Psoas muscle (tissue), 8 donors: Measurements from ENCODE around the gene CERS4. TPM values are rescaled to one million over a fixed set of nuclear protein-coding genes. Genes with fewer than 3 reads are reported as not detected.
"Not testable (repeated sequence)": the region's sequence is repeated elsewhere in the genome, so short reads cannot be mapped to it uniquely, and the experiment has no call there.

Experiments
- ATAC-seq, 4 donors: fragments of 200-7000 bp; cut with Tn5 transposase; one replicate each; pipeline ENCODE4 v1.9.1; 2020; ENCODE audit warnings: moderate library complexity in 3 of 4, mild to moderate bottlenecking in 2 of 4
- DNase-seq, 2 donors: peaks; one replicate each; pipeline ENCODE4 v3.0.0-alpha.2; 2020
- H3K27ac ChIP-seq: fragments of 200-600 bp; one replicate; pipeline ENCODE4 v1.8.0; 2022
- H3K27me3 ChIP-seq, 3 donors: fragments of 200-600 bp in 1 of 3; one replicate each; pipeline versions ENCODE4 v1.6.1 to v1.8.0; 2013 to 2022; ENCODE audit warnings: low read length in 2 of 3, mild to moderate bottlenecking in 2 of 3, moderate library complexity in 1 of 3; ENCODE audit not compliant: insufficient read depth in 3 of 3
- H3K36me3 ChIP-seq, 2 donors: fragments of 200-600 bp in 1 of 2; one replicate each; pipeline versions ENCODE4 v1.6.1 to v1.8.0; 2013 to 2022; ENCODE audit warnings: low read depth in 1 of 2, mild to moderate bottlenecking in 1 of 2, moderate library complexity in 1 of 2; ENCODE audit not compliant: insufficient read depth in 1 of 2
- H3K4me1 ChIP-seq: fragments of 200-600 bp; one replicate; pipeline ENCODE4 v1.8.0; 2022
- H3K4me3 ChIP-seq: fragments of 200-600 bp; one replicate; pipeline ENCODE4 v1.8.0; 2022; ENCODE audit warnings: mild to moderate bottlenecking
- H3K9me3 ChIP-seq: fragments of 200-600 bp; one replicate; pipeline ENCODE4 v1.8.0; 2022
- WGBS, 3 donors: extraction: QIAGEN DNeasy Blood & Tissue Kit; methylation state at CpG; one replicate each; pipeline versions ENCODE4 v1.1.6 to v1.1.7; 2013; 5-methylcytosine and 5-hydroxymethylcytosine counted together
- intact Hi-C, 2 donors: fragments of 100-400 bp; cut with DNase I; formaldehyde crosslinking; loops; one replicate each; pipeline versions ENCODE4 v1.11.0 to v1.14.2; 2022
- polyA plus RNA-seq, 3 donors: library from polyadenylated mRNA; stranded (reverse); fragments of 200-250 nt; gene quantifications; one replicate each; pipeline ENCODE4 v1.2.3, GENCODE V29; 2013
- total RNA-seq, 4 donors: library from RNA; stranded (reverse); fragmentation: NEBNext Ultra II Directional in 2 of 4; extraction: Animal tissue kit (Norgen Biotek cat#: 25700) in 2 of 4; gene quantifications; one replicate each; pipeline versions ENCODE4 v1.2.1 to v1.2.4, GENCODE V29; 2021 to 2023
- TF ChIP-seq, protein P1 (sequence below): fragments of 200-600 bp; IDR thresholded peaks from one replicate; pipeline ENCODE4 v1.8.0; 2022; ENCODE audit warnings: antibody characterized with exemption
- donor health status: healthy with polysubstance abuse.
- donor health status: DM: no; HTN: no; CAD: no; lungs with moderate emphysema.
- donor health status: Bipolar disorder and iron deficiency.
- donor health status: healthy.
- donor health status: DM: yes; HTN: yes; CAD: no.
- donor health status: DM: no; HTN: no; CAD: no.
- donor health status: DM: no; HTN: no; CAD: no.
- donor health status: DM: yes; HTN: yes; CAD: no.

Gene CERS4
- total and polyA plus RNA-seq, 7 donors, result 1.1 to 4.8 (median 2.8) TPM

GRCh38 chr19:8192221-8192820, 16.8 kb upstream of the CERS4 start:
- no peaks in the 10 kb centered on the region for H3K9me3 ChIP-seq
- TF ChIP-seq, protein P1, sequence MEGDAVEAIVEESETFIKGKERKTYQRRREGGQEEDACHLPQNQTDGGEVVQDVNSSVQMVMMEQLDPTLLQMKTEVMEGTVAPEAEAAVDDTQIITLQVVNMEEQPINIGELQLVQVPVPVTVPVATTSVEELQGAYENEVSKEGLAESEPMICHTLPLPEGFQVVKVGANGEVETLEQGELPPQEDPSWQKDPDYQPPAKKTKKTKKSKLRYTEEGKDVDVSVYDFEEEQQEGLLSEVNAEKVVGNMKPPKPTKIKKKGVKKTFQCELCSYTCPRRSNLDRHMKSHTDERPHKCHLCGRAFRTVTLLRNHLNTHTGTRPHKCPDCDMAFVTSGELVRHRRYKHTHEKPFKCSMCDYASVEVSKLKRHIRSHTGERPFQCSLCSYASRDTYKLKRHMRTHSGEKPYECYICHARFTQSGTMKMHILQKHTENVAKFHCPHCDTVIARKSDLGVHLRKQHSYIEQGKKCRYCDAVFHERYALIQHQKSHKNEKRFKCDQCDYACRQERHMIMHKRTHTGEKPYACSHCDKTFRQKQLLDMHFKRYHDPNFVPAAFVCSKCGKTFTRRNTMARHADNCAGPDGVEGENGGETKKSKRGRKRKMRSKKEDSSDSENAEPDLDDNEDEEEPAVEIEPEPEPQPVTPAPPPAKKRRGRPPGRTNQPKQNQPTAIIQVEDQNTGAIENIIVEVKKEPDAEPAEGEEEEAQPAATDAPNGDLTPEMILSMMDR, result no peak
- H3K27me3 ChIP-seq, result no peaks in the 10 kb centered on the region
- H3K36me3 ChIP-seq, result no peaks in the 10 kb centered on the region
- no peaks in the 10 kb centered on the region for H3K4me1 ChIP-seq
- DNase-seq, result no peak
- no peak for ATAC-seq
- intact Hi-C loops, result no loop called here
- H3K4me3 ChIP-seq, result no peak overlapping the region
- H3K27ac ChIP-seq, result no peak overlapping the region
- 65 to 74% (median 69%) methylated on average over 7 of the region's 7 CpGs for WGBS, 3 donors

GRCh38 chr19:8194528-8195267, 14.5 kb upstream of the CERS4 start:
- Histone ChIP-seq H3K27ac (no peak overlapping the region), H3K36me3 (no peaks in the 10 kb centered on the region), H3K9me3 (no peaks in the 10 kb centered on the region), H3K4me1 (no peaks in the 10 kb centered on the region), H3K27me3 (no peaks in the 10 kb centered on the region), H3K4me3 (peak overlapping the region; percentile 7)
- TF ChIP-seq, protein P1, result no peak
- DNase-seq (peak in 1 of 2 donors; percentile 53), ATAC-seq (no peak)
- WGBS, 3 donors, result 52 to 67% (median 53%) methylated on average over 11 of the region's 11 CpGs
- intact Hi-C loops, result no loop called here

DNA sequence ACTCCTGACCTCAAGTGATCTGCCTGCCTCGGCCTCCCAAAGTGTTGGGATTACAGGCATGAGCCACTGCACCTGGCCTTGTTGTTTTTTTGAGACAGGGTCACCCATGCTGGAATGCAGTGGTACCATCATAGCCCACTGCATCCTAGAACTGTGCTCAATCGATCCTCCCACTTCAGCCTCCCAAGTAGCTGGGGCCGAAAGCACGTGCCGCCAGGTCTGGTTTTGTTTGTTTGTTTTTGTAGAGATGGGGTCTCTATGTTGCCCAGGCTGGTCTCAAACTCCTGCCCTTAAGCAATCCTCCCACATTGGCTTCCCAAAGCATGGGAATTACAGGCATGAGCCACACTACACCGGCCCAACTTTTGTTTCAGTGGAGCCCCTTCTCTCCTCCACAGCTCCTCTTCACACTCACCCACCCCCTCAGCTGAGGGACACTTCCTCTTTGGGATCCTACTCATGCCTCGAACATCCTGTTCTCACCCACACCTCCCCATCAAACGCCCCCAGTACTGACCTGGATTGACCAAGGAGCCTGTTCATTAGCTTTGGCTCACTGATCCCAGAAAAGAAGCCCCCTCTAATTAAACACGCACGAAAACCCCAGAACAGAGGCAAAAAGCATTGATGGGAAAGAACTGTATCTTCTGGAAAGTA, 12.8 kb upstream of the CERS4 start:
- H3K4me3 ChIP-seq, result no peak overlapping the region
- H3K27me3 ChIP-seq, result no peaks in the 10 kb centered on the region
- no peaks in the 10 kb centered on the region for H3K36me3 ChIP-seq
- no peak for ATAC-seq
- TF ChIP-seq, protein P1, result no peak
- 55 to 67% (median 56%) methylated on average over 10 of the region's 10 CpGs for WGBS, 3 donors
- H3K9me3 ChIP-seq, result no peaks in the 10 kb centered on the region
- H3K27ac ChIP-seq, result no peak overlapping the region
- no peaks in the 10 kb centered on the region for H3K4me1 ChIP-seq
- intact Hi-C loops, result no loop called here
- no peak for DNase-seq

- H3K9me3 ChIP-seq, H3K4me1 ChIP-seq, DNase-seq, H3K4me3 ChIP-seq, ATAC-seq, H3K36me3 ChIP-seq, H3K27ac ChIP-seq, intact Hi-C loops, H3K27me3 ChIP-seq: not testable (repeated sequence)
- 57 to 69% (median 61%) methylated on average over 15 of the region's 15 CpGs for WGBS, 3 donors
Observed at GRCh38 chr19:8203288-8204120, 5.7 kb upstream of the CERS4 start.
